HG03095 (cell line): ENCODE data around the gene TMEM52.

Source experiments
- ATAC-seq: cut with Tn5 transposase; IDR thresholded peaks from one replicate; pipeline ENCODE4 v1.9.1; 2021; ENCODE audit warnings: moderate library complexity; ENCODE audit not compliant: unreplicated experiment

The TMEM52 gene

GRCh38 chr1:1876335-1876930 lies 42.6 kb downstream of the TMEM52 start:
- ATAC-seq: no peak

- no peak for ATAC-seq
Measured at GRCh38 chr1:1875932-1876331, 43.1 kb downstream of the TMEM52 start.

- no peak for ATAC-seq
Measured at GRCh38 chr1:1874901-1875300, 44.2 kb downstream of the TMEM52 start.

- no peak for ATAC-seq
Measured at GRCh38 chr1:1873186-1873585, 45.9 kb downstream of the TMEM52 start.

GRCh38 chr1:1872329-1872994 lies 46.6 kb downstream of the TMEM52 start:
- no peak for ATAC-seq

- ATAC-seq: no peak
Measured at GRCh38 chr1:1869469-1869868, 49.6 kb downstream of the TMEM52 start.
